Caco-2 (cell line): Measurements from ENCODE around the gene CDC42. TPM values are rescaled to one million over a fixed set of nuclear protein-coding genes. Genes with fewer than 3 reads are reported as not detected.

ENCODE experiments used
- BruUV-seq: library from RNA; stranded (reverse); fragments of 400-500 nt; replicated peaks from 2 replicates; lab custom pipeline; 2021; lab: Mats Ljungman, UMichigan
- CTCF ChIA-PET: fragments of 300-600 bp; sonication (Branson Sonifier 250); formaldehyde crosslinking; loops from one replicate; lab custom pipeline; 2022; ENCODE audit warnings: antibody characterized with exemption; lab: Charles Lee
- POLR2A ChIA-PET: fragments of 300-600 bp; sonication (Branson Sonifier 250); formaldehyde crosslinking; loops from one replicate; lab custom pipeline; 2022; ENCODE audit warnings: antibody characterized with exemption; lab: Charles Lee
- DNase-seq, 2 experiments: peaks; one replicate each; pipeline versions ENCODE4 v3.0.0 to v3.0.0-alpha.2; 2020 to 2022
- H3K27me3 ChIP-seq: replicated peaks from 2 replicates; pipeline ENCODE4 v1.6.0; 2011; ENCODE audit warnings: low read length; ENCODE audit not compliant: control insufficient read depth, insufficient read depth
- H3K36me3 ChIP-seq: 2 replicates; pipeline ENCODE4 v1.5.1; 2011; ENCODE audit warnings: low read length; ENCODE audit not compliant: control insufficient read depth, insufficient read depth
- H3K4me1 ChIP-seq: fragments of 250-450 bp; sonication (Bioruptor Pico); 2 replicates; pipeline ENCODE4 v1.5.1; 2020; ENCODE audit warnings: mild to moderate bottlenecking
- H3K4me3 ChIP-seq: 2 replicates; pipeline ENCODE4 v1.5.1; 2011; ENCODE audit warnings: low read depth, mild to moderate bottlenecking, control low read depth, low read length
- H3K9me3 ChIP-seq: fragments of 250-450 bp; sonication (Bioruptor Pico); 2 replicates; pipeline ENCODE4 v1.5.1; 2020; ENCODE audit warnings: mild to moderate bottlenecking, moderate library complexity
- H3K27ac Mint-ChIP-seq: one replicate; pipeline ENCODE4 v1.8.0; 2022; ENCODE audit warnings: mixed read lengths; ENCODE audit not compliant: unreplicated experiment
- H3K27me3 Mint-ChIP-seq: one replicate; pipeline ENCODE4 v1.8.0; 2022; ENCODE audit warnings: mixed read lengths; ENCODE audit not compliant: insufficient read depth, unreplicated experiment
- H3K36me3 Mint-ChIP-seq: one replicate; pipeline ENCODE4 v1.8.0; 2022; ENCODE audit warnings: mild to moderate bottlenecking, mixed read lengths; ENCODE audit not compliant: insufficient read depth, unreplicated experiment
- H3K4me1 Mint-ChIP-seq: one replicate; pipeline ENCODE4 v1.8.0; 2022; ENCODE audit warnings: low read depth, mixed read lengths; ENCODE audit not compliant: unreplicated experiment
- H3K4me3 Mint-ChIP-seq: one replicate; pipeline ENCODE4 v1.8.0; 2022; ENCODE audit warnings: mild to moderate bottlenecking, moderate library complexity, mixed read lengths; ENCODE audit not compliant: unreplicated experiment
- H3K9me3 Mint-ChIP-seq: one replicate; pipeline ENCODE4 v1.8.0; 2022; ENCODE audit warnings: mixed read lengths; ENCODE audit not compliant: unreplicated experiment
- CTCF ChIP-seq, 2 experiments: fragments of 200-600 bp in 1 of 2; IDR thresholded peaks; 1 replicate in 1 of 2; 2 replicates in 1 of 2; pipeline versions ENCODE4 v1.5.1 to v1.8.0; 2011 to 2022; ENCODE audit warnings: antibody characterized with exemption in 1 of 2, control low read depth in 1 of 2, inconsistent platforms in 1 of 2, low read depth in 1 of 2, low read length in 1 of 2, mild to moderate bottlenecking in 1 of 2, moderate library complexity in 1 of 2; ENCODE audit not compliant: insufficient read depth in 1 of 2, severe bottlenecking in 1 of 2, unreplicated experiment in 1 of 2
- intact Hi-C: fragments of 100-400 bp; cut with micrococcal nuclease; formaldehyde crosslinking; loops from one replicate; pipeline ENCODE4 v1.10.0; 2022; ENCODE audit not compliant: unreplicated experiment
- total RNA-seq: library from RNA; stranded (reverse); gene quantifications from 2 replicates; pipeline ENCODE4 v1.2.3, GENCODE V29; 2022

The CDC42 gene
- total RNA-seq, 1 experiment from 2014 or later = 240 TPM

GRCh38 chr1:22133931-22134324 is 81.4 kb downstream of the CDC42 start:
- Histone ChIP-seq H3K36me3 (no peaks in the 10 kb centered on the region), H3K4me3 (no peak overlapping the region), H3K9me3 (no peaks in the 10 kb centered on the region), H3K4me1 (no peaks in the 10 kb centered on the region), H3K27me3 (no peaks in the 10 kb centered on the region; the same call in 1 of the 2 replicates)
- BruUV-seq = no TSS peak
- DNase-seq = no peak
- H3K4me1 Mint-ChIP-seq = no peaks in the 10 kb centered on the region
- H3K36me3 Mint-ChIP-seq = peaks cover 13% of the 10 kb centered on the region
- CTCF ChIA-PET = no interaction called here
- no peak overlapping the region for H3K4me3 Mint-ChIP-seq
- H3K27ac Mint-ChIP-seq = no peak overlapping the region
- H3K27me3 Mint-ChIP-seq = no peaks in the 10 kb centered on the region
- no peaks in the 10 kb centered on the region for H3K9me3 Mint-ChIP-seq
- POLR2A ChIA-PET = no interaction called here
- intact Hi-C loops = loop anchor here (5.0 kb wide), 1 partner anchor 143 kb away; no protein-coding TSS in a partner anchor
- TF ChIP-seq CTCF (IDR thresholded peaks at IDR 0.05; ENCODE audit: insufficient read depth in 1 of 2, low read depth in 1 of 2, low read length in 1 of 2, severe bottlenecking in 1 of 2, unreplicated experiment in 1 of 2) = no peak

GRCh38 chr1:22137004-22137720 is 84.7 kb downstream of the CDC42 start:
- Histone ChIP-seq H3K36me3 (no peaks in the 10 kb centered on the region), H3K9me3 (no peaks in the 10 kb centered on the region), H3K4me1 (no peaks in the 10 kb centered on the region), H3K27me3 (no peaks in the 10 kb centered on the region; the same call in none of the 2 replicates), H3K4me3 (no peak overlapping the region)
- no TSS peak for BruUV-seq
- H3K36me3 Mint-ChIP-seq = no peaks in the 10 kb centered on the region
- H3K27me3 Mint-ChIP-seq = no peaks in the 10 kb centered on the region
- intact Hi-C loops = no loop called here
- ChIA-PET POLR2A (no interaction called here), CTCF (no interaction called here)
- no peak for TF ChIP-seq CTCF (IDR thresholded peaks at IDR 0.05; ENCODE audit: insufficient read depth in 1 of 2, low read depth in 1 of 2, low read length in 1 of 2, severe bottlenecking in 1 of 2, unreplicated experiment in 1 of 2)
- no peak overlapping the region for H3K27ac Mint-ChIP-seq
- H3K4me1 Mint-ChIP-seq = no peaks in the 10 kb centered on the region
- H3K9me3 Mint-ChIP-seq = no peaks in the 10 kb centered on the region
- H3K4me3 Mint-ChIP-seq = no peak overlapping the region
- no peak for DNase-seq

- Mint-ChIP-seq H3K27ac (no peak overlapping the region), H3K27me3 (no peaks in the 10 kb centered on the region), H3K4me1 (peaks cover 4% of the 10 kb centered on the region), H3K36me3 (no peaks in the 10 kb centered on the region), H3K9me3 (no peaks in the 10 kb centered on the region), H3K4me3 (no peak overlapping the region)
- BruUV-seq = no TSS peak
- Histone ChIP-seq H3K4me3 (no peak overlapping the region), H3K36me3 (no peaks in the 10 kb centered on the region), H3K4me1 (peaks cover 5% of the 10 kb centered on the region), H3K9me3 (no peaks in the 10 kb centered on the region), H3K27me3 (no peaks in the 10 kb centered on the region; the same call in none of the 2 replicates)
- TF ChIP-seq CTCF (IDR thresholded peaks at IDR 0.05; ENCODE audit: insufficient read depth in 1 of 2, low read depth in 1 of 2, low read length in 1 of 2, severe bottlenecking in 1 of 2, unreplicated experiment in 1 of 2) = no peak
- DNase-seq = no peak
- intact Hi-C loops = no loop called here
- CTCF ChIA-PET = interaction anchor here (1.2 to 1.3 kb wide), 2 partner anchors 8 to 277 kb away, joined by 3 to 5 read pairs; no protein-coding TSS in a partner anchor
- POLR2A ChIA-PET = no interaction called here
These were observed 86.6 kb downstream of the CDC42 start for GRCh38 chr1:22139066-22139594.
